Measurements from ENCODE around the gene MGP.

- TF ChIP-seq CTCF (conservative IDR thresholded peaks at IDR 0.05; ENCODE audit: low read length), result no peak
- TF ChIP-seq EZH2phosphoT487 (IDR thresholded peaks at IDR 0.05; ENCODE audit: borderline replicate concordance, low read depth, low read length), result no peak
Measured at GRCh38 chr12:14853961-14854360, 31.7 kb downstream of the MGP start.

Measured in OCI-LY7 (cell line).